Measurements from ENCODE around the gene RING1. TPM values are rescaled to one million over a fixed set of nuclear protein-coding genes. Genes with fewer than 3 reads are reported as not detected.

Gene RING1
- total RNA-seq, 1 donor from 2014 or later = 43.8 TPM

- ChIA-PET CTCF (interaction anchor here (1.6 kb wide), 1 partner anchor 46 kb away, joined by 4 read pairs; no protein-coding TSS in a partner anchor), POLR2A (no interaction called here)
- ATAC-seq (ENCODE audit: low read depth) (no peak), DNase-seq (no peak)
- no peaks in the 10 kb centered on the region for H3K9me3 Mint-ChIP-seq
- no peaks in the 10 kb centered on the region for H3K27me3 Mint-ChIP-seq
- peaks cover 82% of the 10 kb centered on the region for H3K4me1 Mint-ChIP-seq
- TF ChIP-seq, protein P1, sequence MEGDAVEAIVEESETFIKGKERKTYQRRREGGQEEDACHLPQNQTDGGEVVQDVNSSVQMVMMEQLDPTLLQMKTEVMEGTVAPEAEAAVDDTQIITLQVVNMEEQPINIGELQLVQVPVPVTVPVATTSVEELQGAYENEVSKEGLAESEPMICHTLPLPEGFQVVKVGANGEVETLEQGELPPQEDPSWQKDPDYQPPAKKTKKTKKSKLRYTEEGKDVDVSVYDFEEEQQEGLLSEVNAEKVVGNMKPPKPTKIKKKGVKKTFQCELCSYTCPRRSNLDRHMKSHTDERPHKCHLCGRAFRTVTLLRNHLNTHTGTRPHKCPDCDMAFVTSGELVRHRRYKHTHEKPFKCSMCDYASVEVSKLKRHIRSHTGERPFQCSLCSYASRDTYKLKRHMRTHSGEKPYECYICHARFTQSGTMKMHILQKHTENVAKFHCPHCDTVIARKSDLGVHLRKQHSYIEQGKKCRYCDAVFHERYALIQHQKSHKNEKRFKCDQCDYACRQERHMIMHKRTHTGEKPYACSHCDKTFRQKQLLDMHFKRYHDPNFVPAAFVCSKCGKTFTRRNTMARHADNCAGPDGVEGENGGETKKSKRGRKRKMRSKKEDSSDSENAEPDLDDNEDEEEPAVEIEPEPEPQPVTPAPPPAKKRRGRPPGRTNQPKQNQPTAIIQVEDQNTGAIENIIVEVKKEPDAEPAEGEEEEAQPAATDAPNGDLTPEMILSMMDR (IDR thresholded peaks at IDR 0.05) = no peak
- H3K36me3 Mint-ChIP-seq (ENCODE audit: low read depth) = peaks cover 50% of the 10 kb centered on the region
- H3K4me3 Mint-ChIP-seq = peak overlapping the region; percentile 99
- intact Hi-C loops (cut with micrococcal nuclease) = loop anchor here (2.0 to 10.0 kb wide), 5 partner anchors 89 to 1227 kb away; partner anchors contain the start of genes AGPAT1, DXO, HLA-DOA and RNF5
- H3K27ac Mint-ChIP-seq = no peak overlapping the region
Observed at GRCh38 chr6:33201935-33202334, 6.4 kb upstream of the RING1 start.

GRCh38 chr6:33202799-33203198 lies 5.5 kb upstream of the RING1 start:
- POLR2A ChIA-PET = interaction anchor here (1.1 kb wide), 1 partner anchor 68 kb away, joined by 4 read pairs; no protein-coding TSS in a partner anchor
- DNase-seq = no peak
- Mint-ChIP-seq H3K36me3 (ENCODE audit: low read depth) (peaks cover 41% of the 10 kb centered on the region), H3K27me3 (no peaks in the 10 kb centered on the region), H3K9me3 (no peaks in the 10 kb centered on the region), H3K27ac (no peak overlapping the region), H3K4me1 (peaks cover 78% of the 10 kb centered on the region), H3K4me3 (peak overlapping the region; percentile 50)
- TF ChIP-seq, protein P1 (IDR thresholded peaks at IDR 0.05) = no peak
- no peak for ATAC-seq (ENCODE audit: low read depth)
- CTCF ChIA-PET = interaction anchor here (1.6 kb wide), 1 partner anchor 45 kb away, joined by 4 read pairs; no protein-coding TSS in a partner anchor
- intact Hi-C loops (cut with micrococcal nuclease) = loop anchor here (5.0 to 10.0 kb wide), 3 partner anchors 1005 to 1228 kb away; partner anchors contain the start of genes AGPAT1, DXO and RNF5

GRCh38 chr6:33203443-33204164 lies 4.7 kb upstream of the RING1 start:
- Mint-ChIP-seq H3K27ac (peak overlapping the region; percentile 32), H3K9me3 (no peaks in the 10 kb centered on the region), H3K4me3 (peak overlapping the region; percentile 87), H3K4me1 (peaks cover 70% of the 10 kb centered on the region), H3K27me3 (no peaks in the 10 kb centered on the region), H3K36me3 (ENCODE audit: low read depth) (peaks cover 37% of the 10 kb centered on the region)
- DNase-seq = no peak
- ChIA-PET POLR2A (interaction anchor here (1.1 kb wide), 1 partner anchor 68 kb away, joined by 4 read pairs; no protein-coding TSS in a partner anchor), CTCF (interaction anchor here (1.6 kb wide), 1 partner anchor 44 kb away, joined by 4 read pairs; no protein-coding TSS in a partner anchor)
- ATAC-seq (ENCODE audit: low read depth) = no peak
- intact Hi-C loops (cut with micrococcal nuclease) = loop anchor here (5.0 to 10.0 kb wide), 3 partner anchors 1006 to 1229 kb away; partner anchors contain the start of genes AGPAT1, DXO and RNF5
- TF ChIP-seq, protein P1 (IDR thresholded peaks at IDR 0.05) = no peak

- Mint-ChIP-seq H3K4me1 (peaks cover 70% of the 10 kb centered on the region), H3K27me3 (no peaks in the 10 kb centered on the region), H3K27ac (peak overlapping the region; percentile 41), H3K36me3 (ENCODE audit: low read depth) (peaks cover 35% of the 10 kb centered on the region), H3K9me3 (no peaks in the 10 kb centered on the region), H3K4me3 (peak overlapping the region; percentile 87)
- POLR2A ChIA-PET = interaction anchor here (0.6 to 1.3 kb wide), 6 partner anchors 42 to 232 kb away, joined by 3 to 12 read pairs (median 4); partner anchors contain the start of genes RPS18 and VPS52
- no peak for DNase-seq
- intact Hi-C loops (cut with micrococcal nuclease) = loop anchor here (5.0 to 10.0 kb wide), 3 partner anchors 1007 to 1229 kb away; partner anchors contain the start of genes AGPAT1, DXO and RNF5
- CTCF ChIA-PET = interaction anchor here (1.3 kb wide), 1 partner anchor 44 kb away, joined by 3 read pairs; no protein-coding TSS in a partner anchor
- ATAC-seq (ENCODE audit: low read depth) = no peak
- TF ChIP-seq, protein P1 (IDR thresholded peaks at IDR 0.05) = no peak
Observed at GRCh38 chr6:33204165-33204414, 4.2 kb upstream of the RING1 start.
